Lower leg skin (tissue), 4 donors: ENCODE measurements around the gene CBX2. TPM values are rescaled to one million over a fixed set of nuclear protein-coding genes. Genes with fewer than 3 reads are reported as not detected.

Source experiments
- DNase-seq, 2 donors: peaks; one replicate each; pipeline ENCODE4 v3.0.0-alpha.2; 2019; ENCODE audit warnings: low spot score in 2 of 2
- H3K4me3 ChIP-seq: fragments of 200-600 bp; sonication (generic); 2 replicates; pipeline ENCODE4 v1.5.1; 2017; ENCODE audit warnings: mild to moderate bottlenecking, low read depth; ENCODE audit not compliant: poor library complexity, severe bottlenecking
- CTCF ChIP-seq, 3 donors: fragments of 450-650 bp; IDR thresholded peaks; one replicate each; pipeline ENCODE4 v1.5.1; 2016; ENCODE audit warnings: antibody characterized with exemption in 3 of 3, mild to moderate bottlenecking in 3 of 3, moderate library complexity in 2 of 3
- POLR2A ChIP-seq, 2 donors: fragments of 450-650 bp; IDR thresholded peaks; one replicate each; pipeline ENCODE4 v1.6.1; 2016 to 2017; ENCODE audit warnings: antibody characterized with exemption in 2 of 2, mild to moderate bottlenecking in 1 of 2, moderate library complexity in 1 of 2
- WGBS, 2 donors: methylation state at CpG; one replicate each; pipeline ENCODE4 v1.1.5; 2018; 5-methylcytosine and 5-hydroxymethylcytosine counted together
- intact Hi-C: fragments of 100-400 bp; cut with DNase I; formaldehyde crosslinking; loops from one replicate; pipeline ENCODE4 v1.15.0; 2023; ENCODE audit warnings: low total_unique reads
- total RNA-seq, 4 donors: library from RNA; depleted of rRNA; stranded (reverse); fragments of >200 nt; gene quantifications; one replicate each; pipeline ENCODE4 v1.1.0, GENCODE V29; 2016

CBX2 gene
- total RNA-seq, 4 donors from 2014 or later: 1.9 to 3.8 (median 3.1) TPM

- DNase-seq: peak; percentile 30 to 92
- 6 to 9% methylated on average over 40 to 46 of the region's 51 CpGs for WGBS, 2 donors
- TF ChIP-seq CTCF (IDR thresholded peaks at IDR 0.05) (no peak), POLR2A (IDR thresholded peaks at IDR 0.05) (no peak)
Observed at GRCh38 chr17:79777120-79777893, 641 bp upstream of the CBX2 start.

GRCh38 chr17:79778504-79779083 lies 646 bp downstream of the CBX2 start:
- 2 to 6% methylated on average over 37 to 42 of the region's 49 CpGs for WGBS, 2 donors
- TF ChIP-seq CTCF (IDR thresholded peaks at IDR 0.05) (no peak), POLR2A (IDR thresholded peaks at IDR 0.05) (no peak)
- DNase-seq: no peak
- intact Hi-C loops: loop anchor here (5.0 kb wide), 1 partner anchor 444 kb away; the partner anchor contains the start of genes SGSH and SLC26A11
- H3K4me3 ChIP-seq: peak overlapping the region; percentile 29

More at GRCh38 chr17:79777120-79777893, 641 bp upstream of the CBX2 start:
- intact Hi-C loops: loop anchor here (5.0 kb wide), 1 partner anchor 445 kb away; the partner anchor contains the start of genes SGSH and SLC26A11
- H3K4me3 ChIP-seq: peak overlapping the region; percentile 20

GRCh38 chr17:79779084-79779529 lies 1.2 kb downstream of the CBX2 start:
- H3K4me3 ChIP-seq: no peak overlapping the region
- WGBS, 2 donors: 32 to 38% methylated on average over 17 of the region's 17 CpGs
- intact Hi-C loops: loop anchor here (5.0 kb wide), 1 partner anchor 443 kb away; the partner anchor contains the start of genes SGSH and SLC26A11
- no peak for DNase-seq
- TF ChIP-seq CTCF (IDR thresholded peaks at IDR 0.05) (no peak), POLR2A (IDR thresholded peaks at IDR 0.05) (no peak)

GRCh38 chr17:79779661-79780365 lies 1.9 kb downstream of the CBX2 start:
- H3K4me3 ChIP-seq: no peak overlapping the region
- intact Hi-C loops: loop anchor here (5.0 kb wide), 1 partner anchor 442 kb away; the partner anchor contains the start of genes SGSH and SLC26A11
- no peak for DNase-seq
- no peak for TF ChIP-seq POLR2A (IDR thresholded peaks at IDR 0.05)
- TF ChIP-seq CTCF (IDR thresholded peaks at IDR 0.05): no peak
- 75 to 79% methylated on average over 10 of the region's 10 CpGs for WGBS, 2 donors

GRCh38 chr17:79781012-79781650 lies 3.2 kb downstream of the CBX2 start:
- WGBS, 2 donors: 74 to 93% methylated on average over 12 of the region's 12 CpGs

More at GRCh38 chr17:79781012-79781650, 3.2 kb downstream of the CBX2 start:
- H3K4me3 ChIP-seq: no peak overlapping the region
- no peak for DNase-seq
- TF ChIP-seq POLR2A (IDR thresholded peaks at IDR 0.05) (no peak), CTCF (IDR thresholded peaks at IDR 0.05) (no peak)
- intact Hi-C loops: no loop called here
